Fibroblast of the conjunctiva (primary cell): Measurements from ENCODE around the gene DNAJC22.

Experiments used
- DNase-seq: peaks from one replicate; pipeline ENCODE4 v3.0.0-alpha.2; 2010; ENCODE audit warnings: low read depth

DNAJC22 gene

DNA sequence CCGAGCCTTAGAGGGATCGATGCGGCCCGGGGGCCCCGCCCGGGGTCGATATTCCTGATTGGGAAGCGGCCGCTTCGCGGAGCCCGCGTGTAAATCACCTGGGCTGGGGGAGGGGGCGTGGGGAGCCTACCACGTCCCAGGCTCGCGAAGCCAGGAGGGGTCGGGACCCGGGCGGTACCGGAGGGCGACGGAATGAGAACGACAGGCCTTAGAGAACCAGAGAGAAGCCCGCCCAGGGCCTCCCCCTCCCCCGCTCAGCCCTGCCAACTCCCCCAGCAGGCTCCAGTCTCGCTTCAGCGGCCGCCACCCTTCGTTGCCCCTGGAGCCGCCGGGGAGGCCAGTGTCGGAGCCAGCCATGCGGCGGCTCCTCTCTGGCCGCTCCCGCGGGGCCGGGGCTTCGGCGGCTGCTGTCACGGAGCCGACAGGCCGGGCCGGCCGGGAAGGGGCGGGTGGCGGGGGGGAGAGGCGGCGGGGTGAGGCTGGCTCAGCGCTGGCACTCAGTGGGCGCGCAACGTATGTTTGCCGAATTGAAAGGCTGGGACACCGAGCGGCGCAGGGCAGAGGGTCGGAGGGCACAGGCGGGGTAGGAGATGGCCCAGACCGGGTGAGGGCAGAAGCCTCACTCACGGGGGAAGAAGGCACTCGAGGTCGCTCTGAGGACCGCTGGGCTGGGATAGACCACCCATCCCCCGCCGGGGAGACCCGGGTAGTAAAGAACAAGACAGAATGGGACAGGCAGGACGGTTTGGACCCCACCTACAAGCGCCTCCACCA lies 1.4 kb upstream of the DNAJC22 start:
- DNase-seq = no peak

- no peak for DNase-seq
Measured at GRCh38 chr12:49345825-49346658, 646 bp upstream of the DNAJC22 start.

DNA sequence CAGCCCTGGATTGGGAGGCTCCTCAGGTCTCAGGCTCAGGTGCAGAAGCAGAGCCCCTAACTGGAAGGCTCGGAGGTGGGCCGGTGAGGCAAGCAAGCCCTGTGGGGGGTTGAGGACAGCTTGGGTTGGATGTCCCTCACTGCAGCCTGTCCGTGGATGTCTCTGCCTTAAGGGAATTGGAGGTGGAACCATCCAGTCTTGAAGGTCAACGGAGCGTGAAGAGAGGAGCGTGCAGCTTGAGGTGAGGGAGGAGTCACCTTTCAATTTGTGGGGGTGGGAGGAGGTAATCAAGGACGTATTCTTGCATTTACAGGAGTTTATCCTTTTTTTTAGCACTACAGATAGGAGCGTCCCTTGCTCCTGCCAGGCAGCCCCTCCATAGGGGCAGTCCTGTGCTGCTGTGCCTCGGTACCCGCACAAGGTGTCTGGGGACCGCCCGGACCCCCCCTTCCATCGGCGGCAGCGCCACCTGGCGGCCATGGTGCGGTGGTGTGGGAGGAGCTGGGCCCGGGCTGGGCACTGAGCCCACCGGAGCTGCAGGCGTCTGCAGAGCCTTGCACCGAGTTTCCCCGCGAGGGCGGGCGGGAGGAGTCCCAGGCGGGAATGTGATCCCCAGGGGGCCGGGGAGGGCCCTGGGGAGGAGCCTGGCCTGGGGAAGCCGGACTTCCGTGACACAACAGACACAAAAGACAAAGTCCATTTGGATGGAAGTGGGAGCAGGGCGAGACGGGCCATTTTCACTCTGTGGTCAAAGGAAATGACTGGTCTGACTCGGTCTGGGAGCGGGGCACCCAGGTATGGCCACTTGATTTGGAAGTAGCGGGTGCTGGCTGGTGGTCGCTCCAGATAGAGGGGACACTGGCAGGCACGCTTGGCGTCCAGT lies 864 bp downstream of the DNAJC22 start:
- no peak for DNase-seq

DNA sequence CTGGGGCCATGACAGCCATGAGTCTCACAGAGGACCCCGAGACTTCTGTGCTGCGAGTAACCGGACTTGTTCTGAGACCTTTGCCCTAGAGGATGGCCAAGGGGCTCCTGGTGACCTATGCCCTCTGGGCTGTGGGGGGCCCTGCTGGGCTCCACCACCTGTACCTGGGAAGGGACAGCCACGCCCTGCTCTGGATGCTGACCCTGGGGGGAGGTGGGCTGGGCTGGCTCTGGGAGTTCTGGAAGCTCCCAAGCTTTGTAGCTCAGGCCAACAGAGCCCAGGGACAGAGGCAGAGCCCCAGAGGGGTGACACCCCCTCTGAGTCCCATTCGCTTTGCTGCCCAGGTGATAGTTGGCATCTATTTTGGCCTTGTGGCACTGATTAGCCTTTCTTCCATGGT lies 2.1 kb downstream of the DNAJC22 start:
- no peak for DNase-seq

- DNase-seq = no peak
Measured at GRCh38 chr12:49349266-49349665, 2.6 kb downstream of the DNAJC22 start.

DNA sequence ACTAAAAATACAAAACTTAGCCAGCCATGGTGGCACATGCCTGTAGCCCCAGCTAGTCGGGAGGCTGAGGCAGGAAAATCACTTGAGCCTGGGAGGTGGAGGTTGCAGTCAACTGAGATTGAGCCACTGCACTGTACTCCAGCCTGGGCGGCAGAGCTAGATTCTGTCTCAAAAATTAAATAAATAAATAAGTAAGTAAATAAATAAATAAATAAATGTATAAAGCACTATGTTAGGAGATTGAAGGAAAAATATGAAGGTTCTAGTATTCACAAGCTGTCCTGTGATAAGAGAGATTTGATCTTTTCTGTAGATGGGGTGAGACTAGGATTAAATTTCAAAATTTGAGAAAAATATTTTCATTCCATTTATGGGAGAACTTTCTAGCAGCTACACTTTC lies 5.7 kb downstream of the DNAJC22 start:
- DNase-seq = no peak

GRCh38 chr12:49355913-49356312 lies 9.2 kb downstream of the DNAJC22 start:
- no peak for DNase-seq

- no peak for DNase-seq
Measured at GRCh38 chr12:49357103-49357678, 10.5 kb downstream of the DNAJC22 start.

DNA sequence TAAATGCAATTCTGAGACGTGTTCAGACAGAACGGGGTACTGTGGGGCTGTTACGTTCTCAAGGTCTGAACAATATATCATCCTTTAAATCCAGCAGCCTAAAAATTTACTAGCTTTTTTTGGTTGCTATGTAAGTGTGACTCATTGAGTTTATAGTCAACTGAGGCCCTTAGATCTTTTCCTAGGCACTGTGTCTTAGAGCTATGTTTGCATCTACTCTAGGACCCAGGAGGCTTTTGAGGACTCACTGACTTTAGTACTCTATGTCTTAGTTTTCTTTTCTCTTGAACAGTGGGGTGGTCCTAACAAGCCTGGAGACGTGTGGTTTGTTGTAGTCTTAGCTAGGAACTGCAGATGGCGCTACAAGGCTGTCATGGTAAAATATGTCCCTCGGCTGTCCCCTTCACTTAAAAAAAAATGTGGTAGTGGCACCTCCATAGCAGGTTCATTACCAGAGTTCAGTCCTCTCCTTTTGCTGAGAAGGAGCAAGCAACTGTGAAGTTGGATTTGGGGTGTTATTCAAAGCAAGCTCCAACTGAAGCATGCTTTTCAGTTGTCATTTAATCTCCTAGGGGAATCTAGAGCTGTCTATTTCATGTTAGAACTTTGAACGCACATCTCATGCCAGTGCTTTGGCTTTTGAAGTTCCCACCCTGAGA lies 11.9 kb downstream of the DNAJC22 start:
- DNase-seq = peak; percentile 65

GRCh38 chr12:49359671-49360070 lies 13.0 kb downstream of the DNAJC22 start:
- DNase-seq = no peak

DNA sequence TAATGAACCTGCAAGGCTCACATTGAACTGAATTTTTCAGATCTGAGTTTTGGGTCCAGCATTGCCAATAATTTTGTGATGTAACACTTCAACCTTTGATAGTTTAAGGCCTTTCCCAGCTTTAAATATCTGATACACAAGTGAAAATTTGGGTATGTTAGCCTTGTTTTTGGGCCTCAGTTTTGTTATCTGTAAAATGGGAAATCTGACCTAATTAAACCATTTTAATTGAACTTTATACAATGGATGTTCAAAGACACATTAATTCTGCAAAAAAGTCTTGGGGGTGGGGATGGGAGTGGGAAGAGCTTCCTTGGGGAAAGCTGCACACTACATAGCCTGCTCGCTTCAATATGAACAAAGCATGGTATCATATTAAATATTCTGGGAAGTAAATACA lies 15.4 kb downstream of the DNAJC22 start:
- DNase-seq = no peak

DNA sequence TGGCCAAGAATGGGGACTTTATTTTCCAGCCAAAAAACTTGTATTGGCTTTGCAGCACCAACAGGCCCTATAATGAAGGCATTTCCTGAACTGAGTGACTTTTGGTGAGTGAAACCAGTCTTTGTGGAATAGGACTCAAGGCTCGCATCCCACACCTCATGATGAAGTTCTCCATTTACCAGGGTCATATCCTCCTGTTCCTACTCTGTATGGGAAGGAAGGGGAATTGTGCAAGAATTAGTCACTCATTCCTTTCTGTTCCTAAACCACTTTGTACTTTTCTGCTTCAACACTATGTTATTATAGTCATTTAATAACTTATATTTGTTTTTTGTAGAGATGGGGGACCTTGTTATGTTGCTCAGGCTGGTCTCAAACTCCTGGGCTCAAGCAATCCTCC lies 18.3 kb downstream of the DNAJC22 start:
- DNase-seq = no peak

- no peak for DNase-seq
Measured at GRCh38 chr12:49365542-49365941, 18.9 kb downstream of the DNAJC22 start.

DNA sequence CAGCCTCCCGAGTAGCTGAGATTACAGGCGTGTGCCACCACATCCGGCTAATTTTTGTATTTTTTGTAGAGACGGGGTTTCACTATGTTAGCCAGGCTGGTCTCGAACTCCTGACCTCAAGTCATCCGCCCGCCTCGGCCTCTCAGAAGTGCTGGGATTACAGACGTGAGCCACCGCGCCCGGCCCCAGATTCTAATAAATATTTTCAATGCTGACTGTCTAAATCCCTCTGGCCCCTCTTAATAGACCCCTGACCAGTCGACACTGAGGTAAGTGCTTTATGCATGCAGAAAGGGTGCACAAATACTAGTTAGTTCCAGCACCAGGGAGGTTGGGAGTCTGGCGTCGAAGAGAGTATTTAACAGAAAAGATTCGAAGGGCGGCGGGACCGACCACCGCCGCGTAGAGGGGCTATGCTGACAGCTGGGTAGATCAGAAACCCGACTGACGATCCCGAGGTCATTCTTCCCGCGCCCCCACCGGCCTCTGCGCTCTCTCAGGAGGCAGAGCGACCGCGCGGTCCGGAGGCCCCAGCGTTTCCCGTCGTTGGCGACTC lies 19.5 kb downstream of the DNAJC22 start:
- no peak for DNase-seq

- peak; percentile 93 for DNase-seq
Measured at GRCh38 chr12:49366652-49367380, 20.1 kb downstream of the DNAJC22 start.

- no peak for DNase-seq
Measured at GRCh38 chr12:49367381-49368239, 20.9 kb downstream of the DNAJC22 start, which contains the start of gene SPATS2. TSS of gene SPATS2 (plus strand) at chr12:49367462. CDS start at chr12:49461013, 93,551 bp downstream.

GRCh38 chr12:49368240-49368600 lies 21.5 kb downstream of the DNAJC22 start:
- DNase-seq = no peak

- DNase-seq = no peak
Measured at GRCh38 chr12:49369411-49370145, 22.9 kb downstream of the DNAJC22 start.

GRCh38 chr12:49370539-49370938 lies 23.9 kb downstream of the DNAJC22 start:
- DNase-seq = no peak
